MM.1S (cell line): ENCODE results near the gene TTYH2.

Experiments used
- EZH2phosphoT487 ChIP-seq: fragments of 300-600 bp; sonication (generic); IDR thresholded peaks from 2 replicates; pipeline ENCODE4 v1.6.1; 2018; ENCODE audit warnings: antibody characterized with exemption, low read length
- TF ChIP-seq, protein P1 (sequence below): fragments of 300-600 bp; sonication (generic); IDR thresholded peaks from 2 replicates; pipeline ENCODE4 v1.5.1; 2016; ENCODE audit warnings: antibody characterized with exemption, low read length, mixed read lengths

DNA sequence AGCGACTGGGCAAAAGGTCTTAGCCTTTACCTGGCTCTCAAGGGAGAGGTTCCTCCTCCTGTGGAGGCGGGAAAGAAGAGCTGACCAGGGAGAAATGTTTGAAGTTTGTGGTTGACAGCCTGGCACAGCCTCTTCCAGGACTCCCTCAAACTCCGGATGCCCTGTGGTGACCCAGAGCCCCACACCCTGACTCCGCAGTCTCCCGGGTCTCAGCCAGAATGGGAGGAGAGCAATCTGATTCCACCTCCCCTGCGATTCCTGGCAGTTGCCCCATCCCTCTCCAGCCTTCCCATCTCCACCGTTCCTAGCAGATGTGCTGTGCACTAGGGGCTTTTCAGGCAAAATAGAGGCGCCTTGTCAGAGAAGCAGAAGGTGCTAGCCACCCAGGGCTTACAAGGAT, 55.2 kb downstream of the TTYH2 start:
- TF ChIP-seq, protein P1, sequence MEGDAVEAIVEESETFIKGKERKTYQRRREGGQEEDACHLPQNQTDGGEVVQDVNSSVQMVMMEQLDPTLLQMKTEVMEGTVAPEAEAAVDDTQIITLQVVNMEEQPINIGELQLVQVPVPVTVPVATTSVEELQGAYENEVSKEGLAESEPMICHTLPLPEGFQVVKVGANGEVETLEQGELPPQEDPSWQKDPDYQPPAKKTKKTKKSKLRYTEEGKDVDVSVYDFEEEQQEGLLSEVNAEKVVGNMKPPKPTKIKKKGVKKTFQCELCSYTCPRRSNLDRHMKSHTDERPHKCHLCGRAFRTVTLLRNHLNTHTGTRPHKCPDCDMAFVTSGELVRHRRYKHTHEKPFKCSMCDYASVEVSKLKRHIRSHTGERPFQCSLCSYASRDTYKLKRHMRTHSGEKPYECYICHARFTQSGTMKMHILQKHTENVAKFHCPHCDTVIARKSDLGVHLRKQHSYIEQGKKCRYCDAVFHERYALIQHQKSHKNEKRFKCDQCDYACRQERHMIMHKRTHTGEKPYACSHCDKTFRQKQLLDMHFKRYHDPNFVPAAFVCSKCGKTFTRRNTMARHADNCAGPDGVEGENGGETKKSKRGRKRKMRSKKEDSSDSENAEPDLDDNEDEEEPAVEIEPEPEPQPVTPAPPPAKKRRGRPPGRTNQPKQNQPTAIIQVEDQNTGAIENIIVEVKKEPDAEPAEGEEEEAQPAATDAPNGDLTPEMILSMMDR = no peak
- no peak for TF ChIP-seq EZH2phosphoT487
